ENCODE data around the gene ETV3L.

ETV3L gene

DNA sequence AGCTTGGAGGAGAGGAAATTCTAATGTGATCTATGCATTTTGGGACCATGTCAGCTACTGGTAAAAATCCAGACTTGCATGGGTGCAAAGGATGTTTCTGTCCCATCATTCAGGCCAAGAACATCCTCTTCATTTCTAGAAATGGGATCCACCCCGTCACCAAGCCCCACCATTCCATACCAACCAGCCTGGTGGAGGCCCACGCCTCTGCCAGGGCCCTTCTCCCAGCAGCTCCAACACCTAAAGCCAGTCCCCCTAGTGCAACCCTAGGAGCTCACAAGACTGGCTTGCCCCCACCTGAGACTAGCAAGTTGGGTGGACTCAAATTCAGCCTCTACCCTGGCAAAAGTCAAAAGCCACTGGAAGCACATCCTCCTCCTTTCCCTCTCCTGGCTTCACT, 55.9 kb downstream of the ETV3L start:
- Histone ChIP-seq H3K4me3 (ENCODE audit: low read depth, low read length) (peak overlapping the region; percentile 74), H3K36me3 (replicated peaks) (no peaks in the 10 kb centered on the region), H3K27ac (no peak overlapping the region), H3K27me3 (replicated peaks) (no peaks in the 10 kb centered on the region)
- no peak for TF ChIP-seq CTCF (IDR thresholded peaks at IDR 0.05; ENCODE audit: low read depth, low read length, missing control alignments)
- DNase-seq = no peak
- in situ Hi-C loops (cut with HindIII; ENCODE audit: low pct_ligation_motif_present, low sequenced_read_pairs) = no loop called here

GRCh38 chr1:157042846-157043245, 56.8 kb downstream of the ETV3L start:
- no peak for TF ChIP-seq CTCF (IDR thresholded peaks at IDR 0.05; ENCODE audit: low read depth, low read length, missing control alignments)
- Histone ChIP-seq H3K27ac (no peak overlapping the region), H3K27me3 (replicated peaks) (no peaks in the 10 kb centered on the region), H3K4me3 (ENCODE audit: low read depth, low read length) (no peak overlapping the region), H3K36me3 (replicated peaks) (no peaks in the 10 kb centered on the region)
- in situ Hi-C loops (cut with HindIII; ENCODE audit: low pct_ligation_motif_present, low sequenced_read_pairs) = no loop called here
- no peak for DNase-seq

All from brain microvascular endothelial cell (primary cell).